HG03442 (cell line): Measurements from ENCODE around the gene LIPC.

Experiments
- ATAC-seq: cut with Tn5 transposase; IDR thresholded peaks from one replicate; pipeline ENCODE4 v1.9.1; 2021; ENCODE audit warnings: mild to moderate bottlenecking, moderate library complexity; ENCODE audit not compliant: unreplicated experiment

LIPC gene

GRCh38 chr15:58512522-58512921, 80.7 kb downstream of the LIPC start:
- ATAC-seq: no peak

GRCh38 chr15:58513008-58513407, 81.2 kb downstream of the LIPC start:
- no peak for ATAC-seq

GRCh38 chr15:58513726-58514336, 82.0 kb downstream of the LIPC start:
- ATAC-seq: no peak

- no peak for ATAC-seq
These were observed 84.0 kb downstream of the LIPC start for GRCh38 chr15:58515807-58516206.

- no peak for ATAC-seq
These were observed 85.5 kb downstream of the LIPC start for GRCh38 chr15:58517252-58517681.

GRCh38 chr15:58517682-58518525, 86.1 kb downstream of the LIPC start:
- peak; percentile 72 for ATAC-seq

- ATAC-seq: peak; percentile 9
These were observed 86.8 kb downstream of the LIPC start for GRCh38 chr15:58518626-58519025.

- no peak for ATAC-seq
These were observed 87.7 kb downstream of the LIPC start for GRCh38 chr15:58519516-58519915.

- no peak for ATAC-seq
These were observed 88.7 kb downstream of the LIPC start for GRCh38 chr15:58520464-58520863.

GRCh38 chr15:58520936-58521292, 89.1 kb downstream of the LIPC start:
- no peak for ATAC-seq

- ATAC-seq: no peak
These were observed 89.7 kb downstream of the LIPC start for GRCh38 chr15:58521293-58521991.

- ATAC-seq: no peak
These were observed 90.6 kb downstream of the LIPC start for GRCh38 chr15:58522391-58522790.

- no peak for ATAC-seq
These were observed 91.1 kb downstream of the LIPC start for GRCh38 chr15:58522865-58523264.

GRCh38 chr15:58523634-58524033, 91.8 kb downstream of the LIPC start:
- no peak for ATAC-seq

GRCh38 chr15:58524247-58524646, 92.5 kb downstream of the LIPC start:
- ATAC-seq: no peak

GRCh38 chr15:58525991-58526421, 94.2 kb downstream of the LIPC start:
- ATAC-seq: no peak

GRCh38 chr15:58526647-58527192, 94.9 kb downstream of the LIPC start:
- no peak for ATAC-seq

GRCh38 chr15:58527573-58528187, 95.9 kb downstream of the LIPC start:
- ATAC-seq: no peak

- ATAC-seq: no peak
These were observed 96.5 kb downstream of the LIPC start for GRCh38 chr15:58528188-58528870.

- no peak for ATAC-seq
These were observed 97.2 kb downstream of the LIPC start for GRCh38 chr15:58529041-58529440.
